Activated T-cell treated with anti-CD3 and anti-CD28 coated beads, Interleukin-2, amount 50 U/mL, for 24 hours (primary cell): Measurements from ENCODE around the gene ZNF341.

Experiments
- DNase-seq: peaks from one replicate; pipeline ENCODE4 v3.0.0-alpha.2; 2020
- H3K27ac Mint-ChIP-seq: 2 replicates; pipeline ENCODE4 v1.8.0; 2020; ENCODE audit warnings: mild to moderate bottlenecking, mixed read lengths
- H3K27me3 Mint-ChIP-seq: 2 replicates; pipeline ENCODE4 v1.8.0; 2020; ENCODE audit warnings: mixed read lengths
- H3K36me3 Mint-ChIP-seq: 2 replicates; pipeline ENCODE4 v1.8.0; 2020; ENCODE audit warnings: low read depth, mixed read lengths
- H3K4me1 Mint-ChIP-seq: 2 replicates; pipeline ENCODE4 v1.8.0; 2020; ENCODE audit warnings: low read depth, mixed read lengths
- H3K4me3 Mint-ChIP-seq: 2 replicates; pipeline ENCODE4 v1.8.0; 2020; ENCODE audit warnings: mild to moderate bottlenecking, moderate library complexity, mixed read lengths
- H3K9me3 Mint-ChIP-seq: 2 replicates; pipeline ENCODE4 v1.8.0; 2020; ENCODE audit warnings: mixed read lengths

The ZNF341 gene

DNA sequence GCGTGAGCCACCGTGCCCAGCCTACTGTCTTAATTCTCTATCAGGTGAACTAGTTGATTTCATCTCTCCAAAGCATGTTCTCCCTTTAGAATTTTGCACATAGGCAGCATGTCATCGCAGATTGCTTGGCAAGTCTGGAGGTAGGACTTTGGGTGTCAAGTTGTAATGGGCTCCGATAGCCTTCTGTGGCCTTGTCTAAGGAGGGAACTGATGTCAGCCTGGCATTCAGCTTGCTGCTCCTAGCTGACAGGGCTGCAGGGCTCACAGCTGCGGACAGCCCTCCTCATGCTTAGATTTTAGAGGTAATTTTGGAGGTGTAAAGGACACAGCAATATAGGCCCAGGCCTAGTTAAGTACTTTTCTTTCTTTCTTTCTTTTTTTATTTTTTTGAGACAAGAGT, 90.6 kb downstream of the ZNF341 start:
- Mint-ChIP-seq H3K27me3 (no peaks in the 10 kb centered on the region), H3K4me3 (no peak overlapping the region), H3K27ac (peak overlapping the region; percentile 22), H3K9me3 (no peaks in the 10 kb centered on the region), H3K4me1 (peaks cover 77% of the 10 kb centered on the region), H3K36me3 (peaks cover 45% of the 10 kb centered on the region)
- no peak for DNase-seq

DNA sequence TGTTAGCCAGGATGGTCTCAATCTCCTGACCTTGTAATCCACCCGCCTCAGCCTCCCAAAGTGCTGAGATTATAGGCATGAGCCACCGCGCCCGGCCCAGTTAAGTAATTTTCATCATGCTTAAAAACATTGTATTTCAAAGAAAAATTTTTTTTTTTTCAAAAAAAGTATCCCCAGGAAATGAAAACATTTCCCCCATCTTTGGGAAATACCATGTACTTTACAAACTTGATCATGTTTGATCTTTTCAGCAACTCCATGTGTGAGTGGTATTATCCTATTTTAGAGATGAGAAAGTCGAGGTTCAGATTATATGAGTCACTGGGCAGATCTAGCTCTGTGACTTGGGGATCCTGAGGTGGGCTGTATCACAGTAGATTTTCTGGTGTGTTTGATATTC, 91.2 kb downstream of the ZNF341 start:
- H3K27me3 Mint-ChIP-seq, result no peaks in the 10 kb centered on the region
- H3K9me3 Mint-ChIP-seq, result no peaks in the 10 kb centered on the region
- H3K4me1 Mint-ChIP-seq, result peaks cover 77% of the 10 kb centered on the region

DNA sequence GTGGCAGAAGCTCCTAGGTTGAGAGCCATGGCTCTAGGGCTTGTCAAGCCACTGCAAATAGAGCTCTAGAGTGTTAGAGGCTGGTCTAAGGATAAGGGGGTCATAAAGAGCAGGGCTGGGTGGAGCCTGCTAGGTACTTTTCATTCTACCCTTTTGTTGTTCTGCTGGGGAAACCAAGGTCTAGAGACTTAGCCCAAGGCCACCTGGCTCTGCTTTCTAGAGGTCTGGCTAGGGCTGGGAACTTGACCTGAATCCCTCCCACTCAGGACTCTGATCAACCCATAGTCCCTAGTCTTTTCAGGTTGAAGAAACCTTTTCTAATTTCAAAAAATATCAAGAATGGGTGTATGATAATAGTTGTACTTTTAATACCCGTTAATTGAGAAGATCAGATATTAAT, 93.1 kb downstream of the ZNF341 start:
- H3K4me3 Mint-ChIP-seq, result no peak overlapping the region
- no peak overlapping the region for H3K27ac Mint-ChIP-seq
- peaks cover 34% of the 10 kb centered on the region for H3K36me3 Mint-ChIP-seq
- no peak for DNase-seq
- no peaks in the 10 kb centered on the region for H3K9me3 Mint-ChIP-seq
- peaks cover 76% of the 10 kb centered on the region for H3K4me1 Mint-ChIP-seq
- no peaks in the 10 kb centered on the region for H3K27me3 Mint-ChIP-seq

More for the DNA sequence above, 91.2 kb downstream of the ZNF341 start:
- Mint-ChIP-seq H3K4me3 (no peak overlapping the region), H3K27ac (peak overlapping the region; percentile 22), H3K36me3 (peaks cover 43% of the 10 kb centered on the region)
- no peak for DNase-seq

- Mint-ChIP-seq H3K9me3 (no peaks in the 10 kb centered on the region), H3K4me1 (peaks cover 73% of the 10 kb centered on the region), H3K4me3 (no peak overlapping the region), H3K36me3 (peaks cover 33% of the 10 kb centered on the region), H3K27me3 (no peaks in the 10 kb centered on the region), H3K27ac (peak overlapping the region; percentile 24)
- no peak for DNase-seq
These were observed 93.8 kb downstream of the ZNF341 start for GRCh38 chr20:33825340-33826269.

DNA sequence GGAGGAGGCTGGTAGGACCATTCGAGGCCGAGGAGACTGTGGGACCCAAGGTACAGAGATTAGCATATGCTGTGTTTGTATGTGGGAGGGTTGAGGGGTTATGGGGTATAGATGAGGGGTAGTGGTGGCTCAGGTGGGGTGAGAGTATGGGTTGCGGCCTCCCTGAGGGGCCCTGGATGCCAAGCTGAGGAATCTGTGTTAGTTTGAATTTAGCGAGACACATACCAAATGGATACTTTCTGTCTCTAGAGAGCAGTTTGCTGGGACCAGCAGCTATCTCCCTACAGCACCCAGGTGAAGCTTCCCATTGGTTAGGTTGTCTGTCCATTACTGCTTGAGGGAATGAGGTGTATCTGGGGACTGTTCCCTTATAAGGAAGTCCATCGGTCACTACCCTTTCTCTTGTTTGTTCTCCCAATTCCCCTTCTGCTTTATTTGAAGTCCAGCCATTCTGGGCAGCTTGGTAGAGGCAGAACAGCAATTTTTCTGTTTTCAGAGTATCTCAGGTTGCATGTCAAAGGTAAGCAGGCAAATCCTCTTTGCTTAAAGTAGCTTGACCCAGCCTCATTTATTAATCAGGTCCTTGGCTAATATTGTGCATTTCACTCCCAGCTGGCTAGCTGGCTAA, 94.6 kb downstream of the ZNF341 start:
- Mint-ChIP-seq H3K27ac (peak overlapping the region; percentile 20), H3K9me3 (no peaks in the 10 kb centered on the region), H3K4me3 (no peak overlapping the region), H3K27me3 (no peaks in the 10 kb centered on the region), H3K36me3 (peaks cover 34% of the 10 kb centered on the region), H3K4me1 (peaks cover 71% of the 10 kb centered on the region)
- no peak for DNase-seq

GRCh38 chr20:33827109-33827508, 95.3 kb downstream of the ZNF341 start:
- no peak overlapping the region for H3K27ac Mint-ChIP-seq
- no peak for DNase-seq
- no peak overlapping the region for H3K4me3 Mint-ChIP-seq
- H3K27me3 Mint-ChIP-seq, result no peaks in the 10 kb centered on the region
- H3K4me1 Mint-ChIP-seq, result peaks cover 74% of the 10 kb centered on the region
- no peaks in the 10 kb centered on the region for H3K9me3 Mint-ChIP-seq
- peaks cover 40% of the 10 kb centered on the region for H3K36me3 Mint-ChIP-seq

- peaks cover 39% of the 10 kb centered on the region for H3K36me3 Mint-ChIP-seq
- peaks cover 71% of the 10 kb centered on the region for H3K4me1 Mint-ChIP-seq
- no peaks in the 10 kb centered on the region for H3K9me3 Mint-ChIP-seq
- no peak overlapping the region for H3K4me3 Mint-ChIP-seq
- H3K27ac Mint-ChIP-seq, result peak overlapping the region; percentile 10
- no peaks in the 10 kb centered on the region for H3K27me3 Mint-ChIP-seq
- no peak for DNase-seq
These were observed 96.0 kb downstream of the ZNF341 start for GRCh38 chr20:33827634-33828325.

GRCh38 chr20:33828326-33828844, 96.6 kb downstream of the ZNF341 start:
- Mint-ChIP-seq H3K4me1 (peaks cover 71% of the 10 kb centered on the region), H3K4me3 (no peak overlapping the region), H3K27me3 (no peaks in the 10 kb centered on the region), H3K9me3 (no peaks in the 10 kb centered on the region), H3K36me3 (peaks cover 39% of the 10 kb centered on the region), H3K27ac (no peak overlapping the region)
- no peak for DNase-seq

GRCh38 chr20:33828967-33829560, 97.3 kb downstream of the ZNF341 start:
- H3K4me1 Mint-ChIP-seq, result peaks cover 75% of the 10 kb centered on the region
- H3K36me3 Mint-ChIP-seq, result peaks cover 38% of the 10 kb centered on the region
- no peak overlapping the region for H3K4me3 Mint-ChIP-seq
- no peaks in the 10 kb centered on the region for H3K9me3 Mint-ChIP-seq
- H3K27ac Mint-ChIP-seq, result peak overlapping the region; percentile 16
- DNase-seq, result no peak
- no peaks in the 10 kb centered on the region for H3K27me3 Mint-ChIP-seq

DNA sequence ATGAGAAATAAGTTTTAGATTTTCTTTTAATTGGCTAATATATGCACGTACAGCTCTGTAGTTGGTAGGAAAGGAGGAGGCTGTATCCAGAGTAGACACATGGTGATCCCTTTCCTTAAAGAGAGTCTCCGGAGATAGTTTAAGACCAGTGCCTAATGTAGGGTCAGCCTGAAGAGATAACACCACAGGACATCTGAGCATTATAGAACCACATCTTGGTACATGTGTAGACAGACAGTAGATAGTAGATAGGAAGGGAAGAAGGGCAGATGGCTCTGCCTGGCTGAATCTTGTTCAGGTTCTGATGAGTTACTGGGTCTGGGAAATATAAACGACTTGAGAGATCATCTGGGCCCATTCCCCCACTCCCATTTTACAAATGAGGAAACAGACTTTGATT, 97.8 kb downstream of the ZNF341 start:
- no peak overlapping the region for H3K27ac Mint-ChIP-seq

GRCh38 chr20:33830371-33830770, 98.6 kb downstream of the ZNF341 start:
- Mint-ChIP-seq H3K27me3 (no peaks in the 10 kb centered on the region), H3K36me3 (peaks cover 40% of the 10 kb centered on the region), H3K4me3 (no peak overlapping the region), H3K27ac (no peak overlapping the region), H3K4me1 (peaks cover 68% of the 10 kb centered on the region), H3K9me3 (no peaks in the 10 kb centered on the region)
- no peak for DNase-seq

More for the DNA sequence above, 97.8 kb downstream of the ZNF341 start:
- Mint-ChIP-seq H3K4me1 (peaks cover 69% of the 10 kb centered on the region), H3K4me3 (no peak overlapping the region), H3K27me3 (no peaks in the 10 kb centered on the region), H3K9me3 (no peaks in the 10 kb centered on the region), H3K36me3 (peaks cover 36% of the 10 kb centered on the region)
- DNase-seq, result no peak

GRCh38 chr20:33832103-33832804, 100.5 kb downstream of the ZNF341 start:
- H3K27me3 Mint-ChIP-seq, result no peaks in the 10 kb centered on the region
- H3K27ac Mint-ChIP-seq, result no peak overlapping the region
- no peak for DNase-seq
- peaks cover 50% of the 10 kb centered on the region for H3K36me3 Mint-ChIP-seq
- H3K4me1 Mint-ChIP-seq, result peaks cover 67% of the 10 kb centered on the region
- H3K4me3 Mint-ChIP-seq, result no peak overlapping the region
- no peaks in the 10 kb centered on the region for H3K9me3 Mint-ChIP-seq

DNA sequence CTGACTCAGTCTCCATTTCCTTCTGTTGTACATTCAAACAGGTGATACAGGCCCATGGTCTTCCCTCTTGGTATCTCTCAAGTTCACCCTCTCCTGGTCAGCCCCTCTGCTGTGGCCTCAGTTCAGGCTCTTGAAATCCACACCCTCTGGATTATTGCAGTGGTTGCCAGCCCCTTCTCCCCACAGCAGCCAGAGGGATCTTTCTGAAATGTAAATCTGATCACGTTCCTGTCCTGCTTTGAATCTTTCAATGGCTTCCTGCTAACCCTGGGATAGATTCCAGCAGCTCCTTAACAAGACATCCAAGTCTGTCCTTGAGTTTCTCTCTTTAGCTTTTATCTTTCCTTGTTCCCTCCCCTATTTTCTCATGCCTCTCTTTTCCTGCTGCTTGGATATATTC, 101.5 kb downstream of the ZNF341 start:
- no peak overlapping the region for H3K27ac Mint-ChIP-seq
- no peaks in the 10 kb centered on the region for H3K9me3 Mint-ChIP-seq
- no peaks in the 10 kb centered on the region for H3K27me3 Mint-ChIP-seq
- no peak overlapping the region for H3K4me3 Mint-ChIP-seq
- peaks cover 67% of the 10 kb centered on the region for H3K4me1 Mint-ChIP-seq
- peaks cover 50% of the 10 kb centered on the region for H3K36me3 Mint-ChIP-seq
- peak; percentile 13 for DNase-seq
